AG04449 (cell line): ENCODE data around the gene ASPRV1.

Experiments
- CTCF ChIA-PET: fragments of 350-600 bp; formaldehyde crosslinking; extraction: SDS; loops from one replicate; lab custom pipeline; 2021; ENCODE audit warnings: antibody characterized with exemption; lab: Yijun Ruan, JAX
- POLR2A ChIA-PET: fragments of 400-600, 350-600 bp; formaldehyde crosslinking; extraction: SDS; loops from one replicate; lab custom pipeline; 2020; ENCODE audit warnings: antibody characterized with exemption, inconsistent platforms; lab: Yijun Ruan, JAX
- DNase-seq: peaks from one replicate; pipeline ENCODE4 v3.0.0-alpha.2; 2010; ENCODE audit warnings: low read depth, low spot score
- H3K4me3 ChIP-seq: 2 replicates; pipeline ENCODE4 v1.5.1; 2011; ENCODE audit warnings: low read depth, mild to moderate bottlenecking, control low read depth, low read length
- TF ChIP-seq, protein P1 (sequence below): IDR thresholded peaks from one replicate; pipeline ENCODE4 v1.5.1; 2011; ENCODE audit warnings: mild to moderate bottlenecking, moderate library complexity, low read length, control low read depth, inconsistent platforms; ENCODE audit not compliant: insufficient read depth; ENCODE audit errors: missing control alignments

Gene ASPRV1

DNA sequence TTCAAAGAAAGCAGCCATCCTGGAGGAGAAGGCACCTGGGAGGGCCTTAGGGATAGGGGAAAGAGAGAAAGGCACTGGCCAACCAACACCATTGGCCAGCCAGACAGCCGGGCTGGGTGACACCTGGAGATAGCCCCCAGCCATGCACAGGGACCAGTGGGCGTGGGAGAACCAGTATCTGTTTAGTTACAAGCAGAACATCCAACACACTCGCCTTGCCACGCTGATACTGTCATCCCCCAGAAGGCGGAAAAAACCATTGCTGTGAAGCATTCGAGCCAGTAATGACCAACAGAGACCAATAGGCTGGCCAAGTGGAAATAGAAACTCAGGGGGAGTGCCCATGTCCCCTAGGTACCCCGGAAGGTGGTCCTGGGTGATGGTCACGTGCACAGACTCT is 15.5 kb downstream of the ASPRV1 start:
- CTCF ChIA-PET, result interaction anchor here (1.2 to 1.4 kb wide), 2 partner anchors 9 to 10 kb away, joined by 3 to 5 read pairs; no protein-coding TSS in a partner anchor
- TF ChIP-seq, protein P1, sequence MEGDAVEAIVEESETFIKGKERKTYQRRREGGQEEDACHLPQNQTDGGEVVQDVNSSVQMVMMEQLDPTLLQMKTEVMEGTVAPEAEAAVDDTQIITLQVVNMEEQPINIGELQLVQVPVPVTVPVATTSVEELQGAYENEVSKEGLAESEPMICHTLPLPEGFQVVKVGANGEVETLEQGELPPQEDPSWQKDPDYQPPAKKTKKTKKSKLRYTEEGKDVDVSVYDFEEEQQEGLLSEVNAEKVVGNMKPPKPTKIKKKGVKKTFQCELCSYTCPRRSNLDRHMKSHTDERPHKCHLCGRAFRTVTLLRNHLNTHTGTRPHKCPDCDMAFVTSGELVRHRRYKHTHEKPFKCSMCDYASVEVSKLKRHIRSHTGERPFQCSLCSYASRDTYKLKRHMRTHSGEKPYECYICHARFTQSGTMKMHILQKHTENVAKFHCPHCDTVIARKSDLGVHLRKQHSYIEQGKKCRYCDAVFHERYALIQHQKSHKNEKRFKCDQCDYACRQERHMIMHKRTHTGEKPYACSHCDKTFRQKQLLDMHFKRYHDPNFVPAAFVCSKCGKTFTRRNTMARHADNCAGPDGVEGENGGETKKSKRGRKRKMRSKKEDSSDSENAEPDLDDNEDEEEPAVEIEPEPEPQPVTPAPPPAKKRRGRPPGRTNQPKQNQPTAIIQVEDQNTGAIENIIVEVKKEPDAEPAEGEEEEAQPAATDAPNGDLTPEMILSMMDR, result no peak
- no peak for DNase-seq
- H3K4me3 ChIP-seq, result no peak overlapping the region
- POLR2A ChIA-PET, result interaction anchor here (1.4 kb wide), 1 partner anchor 12 kb away, joined by 6 read pairs; no protein-coding TSS in a partner anchor

DNA sequence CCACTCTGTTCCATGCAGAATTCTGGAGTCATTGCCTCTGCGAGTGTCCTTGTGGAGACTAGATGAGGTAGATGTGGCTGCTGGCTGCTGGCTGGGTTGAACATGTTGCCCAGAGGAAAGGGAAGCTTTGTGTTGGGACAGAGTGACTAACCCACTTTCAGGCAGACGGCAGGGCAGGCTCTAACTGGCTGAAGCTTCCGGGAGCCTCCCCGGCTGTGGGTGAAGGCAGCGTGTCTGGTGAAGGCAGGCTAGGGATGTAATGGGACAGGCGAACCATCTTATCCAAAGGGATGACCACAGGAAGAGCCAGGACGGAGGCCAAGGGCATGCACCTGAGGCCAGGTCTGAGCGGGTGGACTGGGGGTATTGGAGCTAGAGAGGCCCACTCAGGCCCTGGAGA is 16.0 kb downstream of the ASPRV1 start:
- TF ChIP-seq, protein P1, result no peak
- no peak for DNase-seq
- no peak overlapping the region for H3K4me3 ChIP-seq
- POLR2A ChIA-PET, result interaction anchor here (1.4 kb wide), 1 partner anchor 11 kb away, joined by 6 read pairs; no protein-coding TSS in a partner anchor
- CTCF ChIA-PET, result interaction anchor here (1.4 kb wide), 1 partner anchor 32 kb away, joined by 3 read pairs; no protein-coding TSS in a partner anchor

DNA sequence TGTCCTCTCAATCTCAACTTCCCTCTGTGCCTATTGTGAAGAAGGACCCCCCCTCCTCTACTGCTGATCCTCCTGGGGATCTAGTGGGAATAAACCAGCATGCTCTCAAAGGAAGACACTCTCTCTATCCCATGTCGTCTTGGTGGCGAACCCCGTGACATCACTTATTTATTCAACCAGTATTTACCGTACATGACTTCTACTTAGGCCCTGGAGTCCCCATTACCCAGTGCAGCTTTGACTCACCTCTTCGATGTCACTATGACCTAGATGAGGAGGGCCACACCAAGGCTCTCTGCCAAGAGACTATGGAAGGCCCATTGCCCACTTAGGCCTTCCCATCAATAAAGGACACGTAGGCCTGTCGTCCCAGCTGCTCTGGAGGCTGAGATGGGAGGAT is 16.7 kb downstream of the ASPRV1 start:
- CTCF ChIA-PET, result interaction anchor here (1.4 kb wide), 1 partner anchor 31 kb away, joined by 3 read pairs; no protein-coding TSS in a partner anchor

DNA sequence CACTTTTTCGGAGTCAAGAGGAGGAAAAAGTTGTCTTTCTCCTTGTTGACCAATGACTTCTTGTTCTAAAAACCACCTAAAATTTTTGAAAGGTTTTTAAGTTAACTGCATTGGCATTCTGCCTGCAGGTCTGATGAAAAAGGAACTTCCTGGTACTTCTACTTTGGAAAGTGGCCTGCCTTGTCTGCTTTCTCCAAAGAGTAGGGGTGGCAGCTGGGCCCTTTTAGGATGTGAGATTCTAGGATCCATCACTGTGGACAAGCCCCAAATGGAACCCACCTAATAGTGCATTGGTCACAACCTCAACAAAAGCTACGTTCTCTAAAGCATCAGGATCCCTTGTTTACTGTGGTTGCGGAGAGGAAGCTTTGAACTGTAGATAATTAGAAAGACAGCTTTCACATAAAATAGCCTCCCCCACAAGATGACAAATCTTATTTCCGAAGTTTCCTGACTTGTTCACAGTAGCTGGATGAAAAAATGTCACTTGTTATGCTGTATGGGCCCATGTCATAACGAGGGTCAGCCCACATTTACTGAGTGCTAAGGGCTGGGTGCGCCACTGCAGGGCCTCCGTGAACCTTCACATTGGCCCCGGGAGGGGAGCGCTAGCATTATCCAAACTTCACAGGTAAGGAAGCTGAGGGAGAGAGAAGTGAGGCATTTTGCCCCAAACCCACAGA is 17.4 kb downstream of the ASPRV1 start:
- no peak overlapping the region for H3K4me3 ChIP-seq
- no peak for DNase-seq
- ChIA-PET CTCF (interaction anchor here (1.4 kb wide), 1 partner anchor 30 kb away, joined by 3 read pairs; no protein-coding TSS in a partner anchor), POLR2A (no interaction called here)
- TF ChIP-seq, protein P1, result no peak

More for the DNA sequence above, 16.7 kb downstream of the ASPRV1 start:
- POLR2A ChIA-PET, result no interaction called here
- no peak for DNase-seq
- H3K4me3 ChIP-seq, result no peak overlapping the region
- TF ChIP-seq, protein P1, result no peak

DNA sequence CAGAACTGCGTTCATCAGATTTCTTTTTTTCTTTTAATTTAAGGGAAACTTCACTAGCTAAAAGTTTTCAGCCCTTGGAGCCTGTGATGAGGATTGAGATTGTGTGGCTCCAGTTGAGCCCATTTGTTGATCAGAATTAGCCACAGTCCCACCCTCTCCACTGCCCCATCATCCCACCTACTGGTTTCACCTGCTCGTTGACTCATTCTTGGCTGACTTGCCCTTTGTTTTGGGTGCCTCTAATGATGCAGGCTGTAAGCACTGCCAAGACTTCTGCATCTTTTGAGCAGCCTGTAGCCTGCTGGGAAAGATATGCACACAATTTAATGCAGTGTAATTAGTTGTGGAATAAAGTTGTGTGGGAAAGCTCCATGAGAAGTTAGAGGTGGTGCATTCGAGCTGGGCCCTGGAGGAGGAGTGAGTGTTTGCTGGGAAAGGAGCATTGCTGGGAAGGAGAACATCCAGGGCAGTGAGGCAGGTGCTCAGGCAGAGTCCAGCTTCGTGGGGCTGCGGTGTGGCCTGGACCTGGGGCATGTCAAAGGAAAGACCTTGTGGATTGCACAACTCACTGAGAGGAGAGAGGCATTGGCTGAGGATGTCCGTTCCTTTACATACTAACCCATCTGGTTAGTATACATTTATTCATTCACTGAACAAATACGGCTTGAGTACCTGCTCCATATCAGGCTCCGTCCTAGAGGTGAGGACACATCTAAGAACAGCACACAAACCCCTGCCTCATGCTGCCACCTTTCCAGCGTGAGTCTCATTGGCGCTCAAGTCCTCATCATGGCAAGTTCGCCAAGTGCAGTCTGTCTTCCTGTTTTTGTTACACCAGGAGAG is 18.2 kb downstream of the ASPRV1 start:
- TF ChIP-seq, protein P1, result no peak
- POLR2A ChIA-PET, result no interaction called here
- CTCF ChIA-PET, result no interaction called here
- no peak overlapping the region for H3K4me3 ChIP-seq
- no peak for DNase-seq
